Measurements from ENCODE around the gene WSB1.

The WSB1 gene

DNA sequence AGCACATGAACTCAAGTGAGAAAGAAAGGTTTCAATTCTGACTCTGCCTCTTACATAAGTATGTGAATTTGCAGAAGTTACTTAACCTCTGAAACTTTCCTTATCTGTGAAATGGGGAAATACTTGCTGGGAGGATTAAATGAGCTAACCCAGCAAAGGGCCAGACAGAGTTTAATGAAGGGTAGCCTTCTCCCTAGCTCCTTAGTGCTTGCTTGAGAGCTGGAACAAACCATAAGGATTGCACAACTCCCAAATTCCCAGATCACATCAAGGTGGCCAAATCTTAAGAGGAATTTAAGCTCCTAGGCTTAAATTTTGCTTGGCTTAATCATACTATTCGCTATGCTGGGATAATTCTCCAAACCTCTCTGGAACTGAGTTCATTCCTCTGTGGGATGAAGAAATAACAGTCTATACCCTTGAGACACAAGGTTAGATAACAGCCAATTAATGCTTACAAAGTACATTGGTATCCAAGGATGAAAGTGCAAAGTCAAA, 11.8 kb upstream of the WSB1 start:
- H3K27me3 ChIP-seq: no peaks in the 10 kb centered on the region
- TF ChIP-seq CTCF (IDR thresholded peaks at IDR 0.05): no peak
- H3K9me3 ChIP-seq: no peaks in the 10 kb centered on the region
- peak overlapping the region in 1 of 2 donors; percentile 12 for H3K27ac ChIP-seq
- no peak overlapping the region for H3K4me3 ChIP-seq
- H3K4me1 ChIP-seq: peaks cover 0 to 15% (median 0%) of the 10 kb centered on the region in 4 donors
- intact Hi-C loops (cut with DNase I; ENCODE audit: low total_unique reads): no loop called here
- peak in 1 of 2 donors; percentile 43 for DNase-seq
- H3K36me3 ChIP-seq: no peaks in the 10 kb centered on the region

DNA sequence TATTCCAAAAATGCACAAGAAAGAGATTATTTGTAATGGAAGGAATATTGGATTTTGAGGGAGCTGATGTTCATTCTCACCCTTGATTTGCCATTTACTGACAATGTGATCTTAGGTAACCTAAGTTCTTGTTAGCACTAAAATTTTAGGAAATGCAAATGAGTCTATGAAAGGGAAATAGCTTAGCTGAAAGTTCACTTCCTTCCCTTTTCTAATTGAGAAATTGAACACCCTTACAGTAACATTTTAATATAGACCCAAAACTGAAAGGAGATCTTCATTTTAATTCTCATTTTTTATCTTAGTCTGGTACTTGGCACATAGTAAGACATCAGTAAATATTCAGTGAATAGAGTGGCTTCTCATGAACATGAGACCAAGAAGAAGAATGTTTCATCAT, 10.9 kb upstream of the WSB1 start:
- intact Hi-C loops (cut with DNase I; ENCODE audit: low total_unique reads): no loop called here
- no peaks in the 10 kb centered on the region for H3K36me3 ChIP-seq

GRCh38 chr17:27283751-27284150, 10.2 kb upstream of the WSB1 start:
- no peak for DNase-seq
- Histone ChIP-seq H3K27me3 (no peaks in the 10 kb centered on the region), H3K4me3 (no peak overlapping the region), H3K9me3 (no peaks in the 10 kb centered on the region), H3K27ac (no peak overlapping the region), H3K36me3 (no peaks in the 10 kb centered on the region), H3K4me1 (peaks cover 0 to 15% (median 0%) of the 10 kb centered on the region in 4 donors)
- intact Hi-C loops (cut with DNase I; ENCODE audit: low total_unique reads): no loop called here
- TF ChIP-seq CTCF (IDR thresholded peaks at IDR 0.05): no peak

More for the DNA sequence above, 10.9 kb upstream of the WSB1 start:
- no peak for TF ChIP-seq CTCF (IDR thresholded peaks at IDR 0.05)
- no peak overlapping the region for H3K4me3 ChIP-seq
- no peak overlapping the region for H3K27ac ChIP-seq
- no peaks in the 10 kb centered on the region for H3K27me3 ChIP-seq
- no peaks in the 10 kb centered on the region for H3K9me3 ChIP-seq
- DNase-seq: no peak
- peaks cover 0 to 15% (median 0%) of the 10 kb centered on the region in 4 donors for H3K4me1 ChIP-seq

- DNase-seq: no peak
- Histone ChIP-seq H3K4me3 (no peak overlapping the region), H3K9me3 (no peaks in the 10 kb centered on the region), H3K27me3 (no peaks in the 10 kb centered on the region), H3K4me1 (peaks cover 0 to 15% (median 0%) of the 10 kb centered on the region in 4 donors), H3K36me3 (no peaks in the 10 kb centered on the region), H3K27ac (no peak overlapping the region)
- intact Hi-C loops (cut with DNase I; ENCODE audit: low total_unique reads): no loop called here
- no peak for TF ChIP-seq CTCF (IDR thresholded peaks at IDR 0.05)
Observed at GRCh38 chr17:27284811-27285415, 9.0 kb upstream of the WSB1 start.

- intact Hi-C loops (cut with DNase I; ENCODE audit: low total_unique reads): no loop called here
- Histone ChIP-seq H3K4me1 (peaks cover 0 to 15% (median 0%) of the 10 kb centered on the region in 4 donors), H3K36me3 (no peaks in the 10 kb centered on the region), H3K9me3 (no peaks in the 10 kb centered on the region), H3K4me3 (no peak overlapping the region), H3K27ac (no peak overlapping the region), H3K27me3 (no peaks in the 10 kb centered on the region)
- no peak for DNase-seq
- TF ChIP-seq CTCF (IDR thresholded peaks at IDR 0.05): no peak
Observed at GRCh38 chr17:27285516-27285915, 8.4 kb upstream of the WSB1 start.

All from tibial artery (tissue), 4 donors.